Omental fat pad (tissue), 4 donors: ENCODE data around the gene FAM171A2. TPM values are rescaled to one million over a fixed set of nuclear protein-coding genes. Genes with fewer than 3 reads are reported as not detected.
"Not testable (repeated sequence)": the region's sequence is repeated elsewhere in the genome, so short reads cannot be mapped to it uniquely, and the experiment has no call there.

Source experiments
- ATAC-seq: fragments of 150-250 bp; one replicate; pipeline ENCODE4 v1.9.1; 2016; ENCODE audit warnings: mild to moderate bottlenecking, moderate library complexity; ENCODE audit not compliant: low FRiP score
- DNase-seq: peaks from one replicate; pipeline ENCODE4 v3.0.0-alpha.2; 2019; ENCODE audit warnings: low spot score
- CTCF ChIP-seq, 3 donors: fragments of 450-650 bp; IDR thresholded peaks; one replicate each; pipeline ENCODE4 v1.5.1; 2016 to 2017; ENCODE audit warnings: antibody characterized with exemption in 3 of 3, mild to moderate bottlenecking in 3 of 3, moderate library complexity in 2 of 3
- total RNA-seq, 4 donors: library from RNA; depleted of rRNA; stranded (reverse); fragments of >200 nt; gene quantifications; one replicate each; pipeline ENCODE4 v1.1.0, GENCODE V29; 2016

The FAM171A2 gene
- total RNA-seq, 4 donors from 2014 or later: 0.56 to 3.5 (median 0.95) TPM

- ATAC-seq (no peak), DNase-seq (no peak)
- TF ChIP-seq CTCF (IDR thresholded peaks at IDR 0.05): no peak
Measured at GRCh38 chr17:44367231-44367979, 3.8 kb upstream of the FAM171A2 start.

GRCh38 chr17:44365051-44365450 lies 1.4 kb upstream of the FAM171A2 start:
- not testable (repeated sequence) for ATAC-seq, DNase-seq

GRCh38 chr17:44362949-44363612 lies 572 bp downstream of the FAM171A2 start:
- DNase-seq: no peak
- no peak for TF ChIP-seq CTCF (IDR thresholded peaks at IDR 0.05)
- peak; percentile 12 for ATAC-seq

- DNase-seq (no peak), ATAC-seq (no peak)
- TF ChIP-seq CTCF (IDR thresholded peaks at IDR 0.05): no peak
Measured at GRCh38 chr17:44362459-44362948, 1.1 kb downstream of the FAM171A2 start.

GRCh38 chr17:44361292-44362260 lies 2.1 kb downstream of the FAM171A2 start:
- TF ChIP-seq CTCF (IDR thresholded peaks at IDR 0.05): no peak
- no peak for DNase-seq
- ATAC-seq: no peak

- no peak for DNase-seq
Measured at GRCh38 chr17:44360826-44361225, 2.8 kb downstream of the FAM171A2 start.

More at GRCh38 chr17:44360826-44361225, 2.8 kb downstream of the FAM171A2 start:
- TF ChIP-seq CTCF (IDR thresholded peaks at IDR 0.05): no peak
- ATAC-seq: no peak
